ENCODE results near the gene TMEM95.
A peak's percentile ranks its signal among the peaks of the same experiment; 100 is the strongest.
"Not testable (repeated sequence)": the region's sequence is repeated elsewhere in the genome, so short reads cannot be mapped to it uniquely, and the experiment has no call there.

The TMEM95 gene

DNA sequence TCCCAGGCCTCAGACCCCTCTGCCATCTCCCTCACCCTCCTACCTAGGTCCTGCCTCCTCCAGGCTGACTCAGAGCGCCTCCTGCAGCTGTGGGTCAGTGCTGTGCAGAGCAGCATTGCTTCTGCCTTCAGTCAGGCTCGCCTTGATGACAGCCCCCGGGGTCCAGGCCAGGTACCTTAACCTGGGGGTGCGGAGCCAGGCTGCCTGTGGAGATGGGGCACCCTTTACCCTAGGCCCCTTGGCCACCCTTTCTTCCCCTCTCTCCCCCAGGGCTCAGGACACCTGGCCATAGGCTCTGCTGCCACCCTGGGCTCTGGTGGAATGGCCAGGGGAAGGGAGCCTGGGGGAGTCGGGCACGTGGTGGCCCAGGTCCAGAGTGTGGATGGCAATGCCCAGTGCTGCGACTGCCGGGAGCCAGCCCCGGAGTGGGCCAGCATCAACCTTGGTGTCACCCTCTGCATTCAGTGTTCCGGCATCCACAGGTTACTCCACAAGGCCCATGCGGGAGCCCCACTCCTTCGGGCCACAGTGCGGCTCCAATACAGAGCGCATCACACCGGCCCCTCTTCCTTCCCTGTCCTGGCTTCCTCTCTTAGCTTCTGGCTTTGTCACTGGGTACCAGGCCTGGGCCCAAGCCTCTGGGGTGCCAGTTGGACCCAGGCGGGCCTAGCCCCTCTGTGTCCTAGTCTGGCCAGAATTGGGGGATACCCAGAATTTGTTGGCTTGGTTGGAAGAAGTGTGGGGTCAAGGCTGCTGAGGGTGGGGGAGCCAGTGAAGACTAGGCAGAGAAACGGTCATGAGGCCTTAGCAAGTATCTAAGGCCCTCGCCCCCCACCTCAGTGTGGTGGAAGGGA is 8.0 kb upstream of the TMEM95 start:
- no peak for DNase-seq (ENCODE audit: low read depth in 2 of 2)

DNA sequence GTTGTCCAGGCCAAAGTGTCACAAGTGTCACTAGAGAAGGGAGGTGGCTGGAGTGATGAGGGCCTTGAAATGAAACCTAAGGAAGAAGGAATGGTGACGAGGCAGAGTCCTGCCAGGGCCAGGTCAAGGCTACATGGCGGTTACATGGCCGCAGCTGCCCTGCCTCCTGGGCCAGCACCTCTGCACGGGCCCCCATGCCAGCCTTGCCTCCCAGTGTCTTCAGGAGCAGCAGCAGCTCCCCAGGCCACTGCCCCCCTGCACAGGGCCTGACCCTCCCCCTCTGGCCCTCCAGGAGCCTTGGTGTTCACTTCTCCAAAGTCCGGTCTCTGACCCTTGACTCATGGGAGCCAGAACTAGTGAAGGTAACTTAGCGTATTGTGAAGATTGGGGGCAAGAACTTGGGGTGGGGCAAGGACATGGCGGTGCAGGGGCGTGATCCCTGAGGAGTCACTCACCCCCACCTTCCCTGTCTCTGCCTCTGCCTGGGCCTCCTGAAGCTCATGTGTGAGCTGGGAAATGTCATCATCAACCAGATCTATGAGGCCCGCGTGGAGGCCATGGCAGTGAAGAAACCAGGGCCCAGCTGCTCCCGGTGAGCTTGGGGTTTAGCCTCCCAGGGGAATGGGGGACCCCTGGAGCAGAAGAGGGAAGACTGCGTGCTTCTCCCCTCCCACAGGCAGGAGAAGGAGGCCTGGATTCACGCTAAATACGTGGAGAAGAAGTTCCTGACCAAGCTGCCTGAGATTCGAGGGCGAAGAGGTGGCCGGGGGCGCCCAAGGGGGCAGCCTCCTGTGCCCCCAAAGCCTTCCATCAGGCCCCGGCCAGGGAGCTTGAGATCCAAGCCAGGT is 7.1 kb upstream of the TMEM95 start:
- no peak for DNase-seq (ENCODE audit: low read depth in 2 of 2)

DNA sequence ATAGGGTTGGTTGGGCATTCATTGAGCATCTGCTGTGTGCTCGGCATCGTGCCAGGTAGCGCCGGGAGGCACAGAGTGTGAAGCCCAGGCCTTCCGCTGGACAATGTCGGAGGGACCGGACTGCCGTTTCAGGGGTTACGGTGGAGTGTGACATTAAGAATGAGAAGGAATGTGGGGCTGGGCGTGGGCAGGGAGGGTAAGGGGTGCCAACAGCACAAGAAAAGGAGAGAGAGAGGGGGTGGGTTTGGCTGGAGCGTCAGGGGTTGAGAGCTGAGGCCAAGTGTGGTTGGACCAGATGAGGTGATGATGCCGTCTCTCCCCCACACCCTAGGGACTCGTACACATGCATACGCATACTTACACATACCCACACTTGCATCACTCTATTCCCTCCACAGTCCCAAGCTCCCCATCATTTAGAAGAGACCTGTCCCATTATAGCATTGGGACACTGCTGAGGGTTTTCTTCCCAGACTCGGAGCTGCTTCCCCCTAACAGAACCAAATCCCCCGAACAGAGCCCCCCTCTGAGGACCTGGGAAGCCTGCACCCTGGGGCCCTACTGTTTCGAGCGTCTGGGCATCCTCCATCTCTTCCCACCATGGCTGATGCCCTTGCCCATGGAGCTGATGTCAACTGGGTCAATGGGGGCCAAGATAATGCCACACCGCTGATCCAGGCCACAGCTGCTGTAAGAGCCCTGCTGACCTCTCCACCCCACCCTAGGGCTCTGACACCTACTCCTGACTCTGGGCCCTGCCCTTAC is 6.3 kb upstream of the TMEM95 start:
- DNase-seq (ENCODE audit: low read depth in 2 of 2): no peak

DNA sequence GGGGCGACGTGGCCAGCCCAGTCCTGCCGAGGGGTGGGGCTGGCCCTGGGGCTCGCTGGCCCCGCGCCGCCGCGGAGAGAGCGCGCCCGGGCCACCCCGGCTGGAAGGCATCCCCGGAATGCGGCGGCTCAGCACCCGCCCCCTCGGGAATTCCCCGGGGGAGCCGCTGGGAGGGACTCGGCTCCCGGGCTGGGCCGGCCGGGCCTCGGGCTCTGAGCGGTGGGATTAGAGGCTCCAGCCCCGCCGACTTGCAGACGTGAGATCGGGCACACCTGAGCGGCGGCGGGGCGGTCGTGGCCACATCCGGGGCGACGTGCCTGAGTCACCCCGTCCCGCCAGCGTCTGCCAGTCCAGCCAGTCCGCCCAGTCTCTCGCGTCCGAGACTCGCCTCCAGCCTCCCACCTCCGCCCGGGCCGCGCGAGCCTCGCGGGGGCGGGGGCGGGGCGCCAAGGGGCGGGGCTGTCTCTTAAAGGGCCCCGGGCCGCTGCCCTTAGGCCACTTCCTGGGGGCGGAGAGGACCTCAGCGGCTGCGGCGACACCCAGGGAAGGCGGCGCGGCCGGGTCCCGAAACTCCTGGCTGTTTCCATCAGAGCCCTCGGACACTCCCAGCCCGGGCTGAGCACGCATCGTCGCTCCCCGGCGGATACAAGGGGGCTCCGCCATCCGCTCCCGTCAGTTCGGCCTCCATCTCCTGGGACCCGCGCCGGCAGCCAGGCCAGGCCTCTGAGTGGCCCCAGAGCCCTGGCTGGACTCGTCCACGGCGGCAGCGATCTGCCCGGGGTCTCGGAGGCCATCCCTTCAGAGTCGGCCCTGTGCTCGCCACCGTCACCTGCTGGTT is 3.1 kb upstream of the TMEM95 start, which contains the start of gene KCTD11:
TSS of gene KCTD11 (plus strand) at position 498 of the 838 bp plus-strand sequence.
- peak; percentile 55 to 78 for DNase-seq (ENCODE audit: low read depth in 2 of 2)

DNA sequence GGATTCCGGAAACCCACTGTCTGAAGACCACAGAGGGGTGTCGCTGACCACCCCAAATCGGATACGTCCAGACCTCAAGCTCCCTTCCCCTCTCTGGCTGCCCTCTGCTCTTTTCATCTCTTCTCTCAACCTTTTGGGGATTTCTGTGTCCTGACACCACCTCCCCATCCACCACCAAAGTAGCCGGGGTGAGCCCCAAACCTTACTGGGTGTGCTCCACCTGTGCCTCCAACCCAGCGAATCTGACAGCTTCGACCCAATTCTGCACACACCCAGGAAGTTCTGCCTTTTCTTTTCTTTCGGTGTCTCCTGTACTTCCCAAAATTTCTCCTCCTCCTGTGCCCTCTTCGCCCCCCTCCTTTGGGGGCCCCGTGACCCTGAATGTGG is 2.5 kb upstream of the TMEM95 start:
- no peak for DNase-seq (ENCODE audit: low read depth in 2 of 2)

DNA sequence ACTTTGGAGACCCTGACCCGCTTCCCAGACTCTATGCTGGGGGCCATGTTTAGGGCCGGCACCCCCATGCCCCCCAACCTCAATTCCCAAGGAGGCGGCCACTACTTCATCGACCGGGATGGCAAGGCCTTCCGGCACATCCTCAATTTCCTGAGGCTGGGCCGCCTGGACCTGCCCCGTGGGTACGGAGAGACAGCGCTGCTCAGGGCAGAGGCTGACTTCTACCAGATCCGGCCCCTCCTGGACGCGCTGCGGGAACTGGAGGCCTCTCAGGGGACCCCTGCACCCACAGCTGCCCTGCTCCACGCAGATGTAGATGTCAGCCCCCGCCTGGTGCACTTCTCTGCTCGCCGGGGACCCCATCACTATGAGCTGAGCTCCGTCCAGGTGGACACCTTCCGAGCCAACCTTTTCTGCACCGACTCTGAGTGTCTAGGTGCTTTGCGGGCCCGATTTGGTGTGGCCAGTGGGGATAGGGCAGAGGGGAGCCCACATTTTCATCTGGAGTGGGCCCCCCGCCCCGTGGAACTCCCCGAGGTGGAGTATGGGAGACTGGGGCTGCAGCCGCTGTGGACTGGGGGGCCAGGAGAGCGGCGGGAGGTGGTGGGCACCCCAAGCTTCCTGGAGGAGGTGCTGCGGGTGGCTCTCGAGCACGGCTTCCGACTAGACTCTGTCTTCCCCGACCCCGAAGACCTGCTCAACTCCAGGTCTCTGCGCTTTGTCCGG is 1.9 kb upstream of the TMEM95 start:
- no peak for DNase-seq (ENCODE audit: low read depth in 2 of 2)

DNA sequence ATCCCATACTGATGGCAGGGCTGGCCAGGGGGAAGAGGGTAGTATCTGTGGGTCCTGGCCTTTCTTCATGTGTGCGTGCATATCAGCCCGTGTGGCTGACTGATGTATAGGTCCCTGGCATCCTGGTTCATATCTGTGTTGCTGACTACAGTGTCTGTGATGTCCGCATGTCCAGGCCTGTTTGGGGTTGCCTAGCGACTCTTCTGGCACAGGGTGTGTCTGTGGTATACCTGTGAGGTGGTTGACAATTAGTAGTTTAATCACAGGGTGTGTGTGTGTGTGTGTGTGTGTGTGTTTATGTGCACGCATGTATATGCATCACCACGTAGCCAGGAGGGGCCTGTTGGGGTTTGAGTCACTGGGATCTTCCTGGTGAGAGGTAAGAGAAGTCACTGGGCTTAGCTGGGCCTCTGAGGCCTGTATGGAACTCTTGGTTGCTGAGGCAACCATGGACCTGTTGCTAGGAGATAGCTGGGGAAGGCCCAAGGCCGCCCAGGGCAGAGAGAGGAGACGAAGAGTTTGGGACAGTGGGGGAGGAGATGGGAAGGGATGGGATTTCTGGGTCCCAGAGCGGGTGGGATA is 603 bp upstream of the TMEM95 start:
- peak; percentile 17 to 50 for DNase-seq (ENCODE audit: low read depth in 2 of 2)

DNA sequence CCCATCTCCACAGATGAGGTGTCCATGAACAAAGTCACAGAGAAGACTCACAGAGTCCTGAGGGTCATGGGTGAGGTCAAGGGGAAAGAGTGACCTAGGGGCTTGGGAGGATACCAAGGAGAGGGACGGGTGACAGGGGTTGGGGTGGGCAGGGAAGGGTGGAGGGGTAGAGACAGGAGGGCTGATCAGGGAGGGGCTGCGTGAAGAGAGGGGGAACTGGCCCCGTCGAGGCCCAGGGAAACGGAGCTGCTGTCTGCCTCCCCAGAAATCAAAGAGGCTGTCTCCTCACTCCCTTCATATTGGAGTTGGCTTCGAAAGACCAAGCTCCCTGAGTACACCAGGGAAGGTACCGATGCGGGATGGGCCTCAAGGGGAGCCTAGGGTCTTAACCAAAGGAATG is 617 bp downstream of the TMEM95 start:
- no peak for DNase-seq (ENCODE audit: low read depth in 2 of 2)

DNA sequence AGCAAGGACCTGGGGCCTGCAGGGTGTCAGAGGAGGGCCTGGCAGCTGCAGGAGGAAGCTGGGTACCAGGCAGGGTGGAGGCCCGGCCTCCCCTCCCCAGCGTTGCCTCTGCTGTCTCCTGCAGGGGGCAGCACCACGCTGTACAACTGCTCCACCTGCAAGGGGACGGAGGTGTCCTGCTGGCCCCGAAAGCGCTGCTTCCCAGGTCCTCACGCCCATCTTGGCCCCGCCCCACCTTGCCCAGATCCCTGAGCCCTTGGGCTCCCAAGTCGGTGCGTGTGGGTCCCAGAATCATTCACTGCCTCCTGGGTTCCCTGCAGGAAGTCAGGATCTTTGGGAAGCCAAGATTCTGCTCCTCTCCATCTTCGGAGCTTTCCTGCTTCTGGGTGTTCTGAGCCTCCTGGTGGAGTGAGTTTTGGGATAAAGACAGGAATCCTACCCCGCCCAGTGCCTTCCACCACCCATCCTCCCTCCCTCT is 1.2 kb downstream of the TMEM95 start:
- peak; percentile 75 to 86 for DNase-seq (ENCODE audit: low read depth in 2 of 2)

DNA sequence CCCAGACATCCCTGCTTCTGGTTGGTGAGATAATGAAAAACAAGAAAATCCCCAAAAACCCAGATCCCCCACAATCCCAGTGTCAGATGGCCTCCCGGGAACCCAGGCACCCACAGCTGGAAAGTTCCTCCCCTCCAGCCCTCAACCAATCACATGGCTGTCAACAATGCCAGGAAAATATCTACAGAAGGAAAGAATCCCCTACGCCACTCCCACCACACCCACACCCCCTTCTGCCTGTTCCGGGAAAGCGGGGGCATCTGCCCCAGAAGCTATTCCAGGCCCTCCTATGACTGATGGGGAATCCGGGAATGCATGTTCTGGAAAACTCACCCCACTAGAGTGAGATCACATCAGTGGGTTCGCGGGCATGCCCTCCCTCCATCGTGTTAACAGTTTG is 1.8 kb downstream of the TMEM95 start:
- DNase-seq (ENCODE audit: low read depth in 2 of 2): no peak

DNA sequence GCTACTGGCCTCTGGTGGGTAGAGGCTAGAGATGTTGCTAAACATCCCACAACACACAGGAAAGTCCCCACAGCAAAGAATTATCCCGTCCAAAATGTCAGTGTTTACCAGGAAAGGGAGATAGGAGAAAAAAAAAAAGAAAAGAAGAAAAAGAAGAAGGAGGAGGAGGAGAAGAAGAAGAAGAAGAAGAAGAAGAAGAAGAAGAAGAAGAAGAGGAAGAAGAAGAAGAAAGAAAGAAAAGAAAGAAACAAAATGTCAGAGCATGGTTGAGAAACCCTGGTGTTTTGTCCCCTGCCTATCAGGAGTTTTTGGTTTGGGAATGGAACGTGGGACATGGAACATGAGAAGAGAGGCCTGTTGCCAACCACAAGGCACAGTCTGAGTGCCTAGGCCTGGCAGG is 2.4 kb downstream of the TMEM95 start:
- DNase-seq (ENCODE audit: low read depth in 2 of 2): no peak

DNA sequence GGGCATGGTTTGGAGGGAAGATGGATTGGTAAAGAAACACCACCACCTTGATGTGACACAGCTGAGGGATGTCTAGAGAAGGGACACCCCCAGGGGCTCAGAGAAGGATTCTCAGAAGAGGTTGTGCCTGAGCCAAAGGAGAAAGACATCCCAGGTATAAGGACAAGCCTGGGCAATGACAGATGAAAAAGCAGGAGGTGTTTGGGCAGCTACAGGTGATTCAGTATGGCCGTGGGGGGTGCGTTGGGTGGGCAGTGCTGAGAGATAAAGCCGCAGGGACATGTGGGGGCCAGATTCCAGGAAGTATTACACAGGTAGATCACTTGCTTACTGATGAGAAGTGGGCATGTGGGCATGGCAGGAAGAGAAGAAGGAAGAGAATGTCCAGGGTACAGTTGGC is 7.0 kb downstream of the TMEM95 start:
- DNase-seq (ENCODE audit: low read depth in 2 of 2): no peak

DNA sequence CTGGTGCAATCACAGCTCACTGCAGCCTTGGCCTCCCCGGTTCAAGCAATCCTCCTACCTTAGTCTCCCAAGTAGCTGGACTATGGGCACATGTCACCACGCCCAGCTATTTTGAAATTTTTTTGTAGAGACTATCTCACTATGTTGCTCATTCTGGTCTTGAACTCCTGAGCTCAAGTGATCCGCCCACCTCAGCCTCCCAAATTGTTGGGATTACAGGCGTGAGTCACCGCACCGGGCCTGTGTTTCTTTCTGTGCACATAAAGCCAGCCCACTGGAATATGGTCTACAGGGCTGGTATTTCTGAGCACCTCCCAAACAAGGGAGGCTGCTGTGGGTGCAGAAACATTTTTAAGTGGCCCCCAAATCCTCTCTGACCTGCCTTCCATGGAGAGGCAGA is 8.4 kb downstream of the TMEM95 start:
- no peak for DNase-seq (ENCODE audit: low read depth in 2 of 2)

DNA sequence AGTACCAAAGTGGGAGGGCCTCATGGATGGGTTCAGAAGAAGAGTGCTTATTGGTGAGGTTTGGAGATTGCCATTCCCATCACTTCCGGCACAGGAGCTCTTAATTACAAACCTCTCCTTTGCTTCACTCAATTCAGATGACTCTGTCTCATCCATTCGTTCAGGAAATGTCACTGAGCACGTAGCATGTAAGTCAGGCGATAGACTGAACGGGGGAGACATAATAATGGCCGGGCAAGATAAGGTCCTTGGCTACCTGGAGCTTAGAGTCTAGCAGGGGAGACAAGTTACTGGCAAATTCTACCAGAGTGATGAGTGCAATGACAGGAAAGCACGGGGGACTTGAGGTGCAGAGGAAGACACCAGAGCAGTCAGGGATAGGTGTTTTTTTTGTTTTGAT is 11.0 kb downstream of the TMEM95 start:
- DNase-seq (ENCODE audit: low read depth in 2 of 2): not testable (repeated sequence)

DNA sequence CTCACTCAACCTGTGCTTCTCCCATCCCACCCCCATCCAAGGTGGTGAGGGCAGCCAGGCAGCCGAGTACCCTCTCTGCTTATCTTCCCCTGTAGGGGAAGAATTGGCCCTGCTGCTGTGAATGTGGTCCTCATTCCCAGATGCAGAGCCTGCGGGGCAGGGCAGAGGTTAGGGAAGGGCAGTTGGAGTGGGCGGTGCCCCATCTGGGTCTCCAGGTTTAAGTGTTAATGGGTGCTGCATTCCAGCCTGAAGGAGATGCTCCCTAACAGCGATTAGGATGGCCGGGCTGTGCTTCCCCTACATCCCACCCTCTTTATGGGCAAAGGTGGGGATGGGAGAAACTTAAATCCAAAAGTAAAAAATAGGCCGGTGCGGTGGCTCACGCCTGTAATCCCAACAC is 12.1 kb downstream of the TMEM95 start:
- no peak for DNase-seq (ENCODE audit: low read depth in 2 of 2)

DNA sequence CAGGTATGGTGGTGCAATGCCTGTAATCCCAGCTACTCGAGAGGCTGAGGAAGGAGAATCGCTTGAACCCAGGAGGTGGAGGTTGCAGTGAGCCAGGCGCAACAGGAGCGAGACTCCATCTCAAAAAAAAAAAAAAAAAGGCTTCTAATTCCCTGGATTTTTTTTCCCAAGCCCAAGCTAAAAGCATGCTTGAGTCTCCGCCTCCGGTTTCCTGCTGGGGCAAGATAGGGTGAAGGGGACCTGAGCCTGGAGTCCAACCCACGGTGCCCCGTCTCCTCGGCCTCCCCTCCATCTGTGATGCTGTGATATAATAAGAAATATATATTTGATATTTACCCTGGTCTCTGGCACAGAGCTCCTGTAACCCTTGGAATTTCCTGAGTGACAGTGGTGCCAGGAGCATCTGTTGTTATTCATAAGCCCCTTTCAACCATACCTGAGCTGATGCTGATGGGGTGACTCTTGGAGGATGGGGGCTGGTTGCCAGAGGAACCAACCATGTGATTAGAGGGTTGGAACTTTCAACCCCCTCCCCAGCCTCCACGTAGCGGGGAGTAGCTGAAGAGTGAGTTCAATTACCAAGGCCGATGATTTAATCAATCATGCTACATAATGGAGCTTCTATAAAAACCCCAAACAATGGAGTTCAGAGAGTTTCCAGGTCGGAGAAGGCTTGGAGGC is 13.1 kb downstream of the TMEM95 start:
- no peak for DNase-seq (ENCODE audit: low read depth in 2 of 2)

DNA sequence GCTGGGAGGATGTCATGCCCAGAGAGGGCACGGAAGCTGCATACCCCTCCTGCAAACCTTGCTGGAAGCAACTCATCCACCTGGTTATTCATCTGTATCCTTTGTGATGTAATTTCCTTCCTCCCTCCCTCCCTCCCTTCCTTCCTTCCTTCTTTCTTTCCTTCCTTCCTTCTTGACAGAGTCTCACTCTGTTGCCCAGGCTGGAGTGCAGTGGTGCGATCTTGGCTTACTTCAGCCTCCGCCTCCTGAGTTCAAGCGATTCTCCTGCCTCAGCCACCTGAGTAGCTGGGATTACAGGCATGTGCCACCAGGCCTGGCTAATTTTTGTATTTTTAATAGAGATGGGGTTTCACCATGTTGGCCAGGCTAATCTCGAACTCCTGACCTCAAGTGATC is 13.6 kb downstream of the TMEM95 start:
- DNase-seq (ENCODE audit: low read depth in 2 of 2): not testable (repeated sequence)

DNA sequence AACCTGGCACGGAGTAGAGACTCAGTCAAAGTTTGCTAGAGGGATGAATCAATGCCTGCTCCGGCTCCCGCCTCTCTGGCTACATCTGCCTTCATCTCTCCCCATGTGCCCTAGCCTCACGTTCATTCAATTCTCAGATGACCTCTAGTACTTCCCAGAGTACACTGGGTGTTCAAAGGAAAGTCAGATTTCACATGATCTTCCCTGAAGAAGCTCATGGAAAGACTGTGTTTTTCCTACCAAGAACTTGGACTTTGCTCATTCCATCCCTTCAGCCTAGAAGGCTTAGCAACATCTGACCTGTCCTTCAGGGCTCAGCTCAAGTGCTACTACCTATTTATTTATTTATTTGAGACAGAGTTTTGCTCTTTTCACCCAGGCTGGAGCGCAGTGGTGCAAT is 14.9 kb downstream of the TMEM95 start:
- no peak for DNase-seq (ENCODE audit: low read depth in 2 of 2)

DNA sequence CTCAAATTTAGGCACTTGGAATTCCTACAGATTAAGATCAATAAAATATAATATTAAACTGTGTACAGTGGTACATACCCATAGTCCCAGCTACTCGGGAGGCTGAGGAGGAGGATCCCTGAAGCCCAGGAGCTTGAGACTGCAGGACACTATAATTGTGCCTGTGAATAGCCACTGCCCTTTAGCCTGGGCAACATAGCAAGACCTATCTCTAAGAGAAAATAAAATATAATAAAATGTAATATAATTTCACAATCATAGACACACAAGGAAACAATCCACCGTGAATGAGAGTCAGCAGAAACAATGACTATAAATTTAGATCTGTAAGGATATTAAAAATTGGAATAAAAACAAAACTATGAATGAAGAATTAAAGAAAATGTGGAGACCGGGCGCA is 15.9 kb downstream of the TMEM95 start:
- DNase-seq (ENCODE audit: low read depth in 2 of 2): no peak

DNA sequence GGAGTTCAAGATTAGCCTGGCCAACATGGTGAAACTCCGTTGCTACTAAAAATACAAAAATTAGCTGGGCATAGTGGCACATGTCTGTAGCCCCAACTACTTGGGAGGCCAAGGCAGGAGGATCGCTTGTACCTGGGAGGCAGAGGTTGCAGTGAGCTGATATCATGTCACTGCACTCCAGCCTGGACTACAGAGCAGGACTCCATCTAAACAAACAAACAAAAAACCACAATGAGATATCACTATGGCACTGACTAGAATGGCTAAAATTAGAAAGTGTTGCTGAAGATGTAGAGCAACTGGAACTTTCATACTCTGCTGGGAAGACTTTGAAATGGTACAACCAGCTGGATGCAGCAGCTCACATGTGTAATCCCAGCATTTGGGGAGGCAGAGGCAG is 19.4 kb downstream of the TMEM95 start:
- no peak for DNase-seq (ENCODE audit: low read depth in 2 of 2)

Measured in stimulated activated CD4-positive, alpha-beta T cell treated with anti-CD3 and anti-CD28 coated beads, Interleukin-15, amount 100 ng/mL, for 48 hours (primary cell).